WERI-Rb-1 (cell line): Measurements from ENCODE around the gene PTPRR.

Source experiments
- DNase-seq: peaks from one replicate; pipeline ENCODE4 v3.0.0-alpha.2; 2020
- H3K27ac ChIP-seq: fragments of 250-450 bp; sonication (Bioruptor Pico); 2 replicates; pipeline ENCODE4 v1.5.1; 2020; ENCODE audit warnings: mild to moderate bottlenecking, moderate library complexity
- H3K27me3 ChIP-seq: fragments of 250-450 bp; sonication (Bioruptor Pico); 2 replicates; pipeline ENCODE4 v1.5.1; 2021; ENCODE audit warnings: mild to moderate bottlenecking, low read depth, moderate library complexity; ENCODE audit not compliant: insufficient read depth, severe bottlenecking
- H3K36me3 ChIP-seq: fragments of 250-450 bp; sonication (Bioruptor Pico); 2 replicates; pipeline ENCODE4 v1.5.1; 2020; ENCODE audit warnings: mild to moderate bottlenecking, moderate library complexity
- H3K4me3 ChIP-seq: 2 replicates; pipeline ENCODE4 v1.5.1; 2011; ENCODE audit warnings: low read depth, mild to moderate bottlenecking, control low read depth, low read length
- H3K9me3 ChIP-seq: fragments of 250-450 bp; sonication (Bioruptor Pico); 2 replicates; pipeline ENCODE4 v1.5.1; 2021; ENCODE audit warnings: mild to moderate bottlenecking, moderate library complexity; ENCODE audit not compliant: severe bottlenecking
- TF ChIP-seq, protein P1 (sequence below): IDR thresholded peaks from 2 replicates; pipeline ENCODE4 v1.5.1; 2011; ENCODE audit warnings: low read depth, mild to moderate bottlenecking, control low read depth, inconsistent platforms, low read length

Gene PTPRR

GRCh38 chr12:70628701-70629480, 291.6 kb downstream of the PTPRR start:
- Histone ChIP-seq H3K4me3 (no peak overlapping the region), H3K27me3 (no peaks in the 10 kb centered on the region), H3K27ac (no peak overlapping the region), H3K9me3 (no peaks in the 10 kb centered on the region), H3K36me3 (no peaks in the 10 kb centered on the region)
- TF ChIP-seq, protein P1, sequence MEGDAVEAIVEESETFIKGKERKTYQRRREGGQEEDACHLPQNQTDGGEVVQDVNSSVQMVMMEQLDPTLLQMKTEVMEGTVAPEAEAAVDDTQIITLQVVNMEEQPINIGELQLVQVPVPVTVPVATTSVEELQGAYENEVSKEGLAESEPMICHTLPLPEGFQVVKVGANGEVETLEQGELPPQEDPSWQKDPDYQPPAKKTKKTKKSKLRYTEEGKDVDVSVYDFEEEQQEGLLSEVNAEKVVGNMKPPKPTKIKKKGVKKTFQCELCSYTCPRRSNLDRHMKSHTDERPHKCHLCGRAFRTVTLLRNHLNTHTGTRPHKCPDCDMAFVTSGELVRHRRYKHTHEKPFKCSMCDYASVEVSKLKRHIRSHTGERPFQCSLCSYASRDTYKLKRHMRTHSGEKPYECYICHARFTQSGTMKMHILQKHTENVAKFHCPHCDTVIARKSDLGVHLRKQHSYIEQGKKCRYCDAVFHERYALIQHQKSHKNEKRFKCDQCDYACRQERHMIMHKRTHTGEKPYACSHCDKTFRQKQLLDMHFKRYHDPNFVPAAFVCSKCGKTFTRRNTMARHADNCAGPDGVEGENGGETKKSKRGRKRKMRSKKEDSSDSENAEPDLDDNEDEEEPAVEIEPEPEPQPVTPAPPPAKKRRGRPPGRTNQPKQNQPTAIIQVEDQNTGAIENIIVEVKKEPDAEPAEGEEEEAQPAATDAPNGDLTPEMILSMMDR, result no peak
- DNase-seq, result no peak

- DNase-seq, result no peak
- H3K27me3 ChIP-seq, result no peaks in the 10 kb centered on the region
- no peak overlapping the region for H3K27ac ChIP-seq
- H3K36me3 ChIP-seq, result no peaks in the 10 kb centered on the region
- TF ChIP-seq, protein P1, result no peak
- H3K9me3 ChIP-seq, result no peaks in the 10 kb centered on the region
- H3K4me3 ChIP-seq, result no peak overlapping the region
These were observed 292.9 kb downstream of the PTPRR start for GRCh38 chr12:70627677-70628076.

DNA sequence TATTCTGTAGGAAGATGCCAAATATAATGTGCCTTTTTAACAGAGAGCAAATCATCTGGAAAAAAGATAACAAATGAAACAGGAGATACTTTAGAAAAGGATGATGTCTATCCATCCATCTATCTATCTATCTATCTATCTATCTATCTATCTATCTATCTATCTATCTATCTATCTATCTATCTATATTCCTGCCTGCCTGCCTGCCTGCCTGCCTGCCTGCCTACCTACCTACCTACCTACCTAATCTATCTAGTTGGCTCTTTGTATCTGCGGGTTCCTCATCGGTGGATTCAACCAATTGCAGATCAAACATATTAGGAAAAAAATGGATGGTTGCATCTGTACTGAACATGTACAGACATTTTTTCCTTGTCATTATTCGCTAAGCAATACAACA, 294.4 kb downstream of the PTPRR start:
- H3K9me3 ChIP-seq, result no peaks in the 10 kb centered on the region
- no peak overlapping the region for H3K27ac ChIP-seq
- H3K4me3 ChIP-seq, result no peak overlapping the region
- TF ChIP-seq, protein P1, result no peak
- H3K36me3 ChIP-seq, result no peaks in the 10 kb centered on the region
- H3K27me3 ChIP-seq, result no peaks in the 10 kb centered on the region
- DNase-seq, result no peak

DNA sequence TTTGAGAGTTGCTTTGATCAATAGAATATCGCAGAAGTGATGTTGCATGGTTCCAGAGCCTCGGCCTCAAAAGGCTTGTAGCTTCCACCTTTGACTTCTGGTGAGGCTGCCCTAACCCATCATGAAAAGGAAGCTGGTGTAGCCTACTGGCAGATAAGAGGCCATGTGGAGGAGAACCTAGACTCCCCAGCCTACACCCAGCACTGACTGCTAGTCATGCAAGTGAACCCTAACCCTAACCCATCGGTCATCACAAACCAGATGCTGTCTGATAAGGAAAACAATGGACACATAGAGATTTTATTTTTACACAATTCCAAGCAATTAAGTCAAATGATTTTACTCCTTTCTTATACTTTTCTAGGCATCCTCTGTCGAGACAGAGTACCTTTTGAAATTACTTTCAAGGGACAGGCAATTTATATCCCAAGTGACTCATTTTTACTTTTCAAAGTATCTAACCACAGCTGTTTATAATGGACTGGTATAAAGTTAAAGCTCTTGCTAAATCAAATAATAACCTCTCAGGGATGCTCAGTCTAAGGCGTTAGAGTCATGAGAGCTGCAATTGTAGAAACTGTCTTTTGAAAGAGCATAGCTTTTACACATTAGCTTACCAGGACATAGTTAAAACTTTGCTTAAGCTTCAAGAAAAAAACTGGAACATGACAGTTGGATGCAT, 300.9 kb downstream of the PTPRR start:
- no peak for DNase-seq
- no peak overlapping the region for H3K27ac ChIP-seq
- TF ChIP-seq, protein P1, result no peak
- no peaks in the 10 kb centered on the region for H3K36me3 ChIP-seq
- H3K4me3 ChIP-seq, result no peak overlapping the region
- no peaks in the 10 kb centered on the region for H3K9me3 ChIP-seq
- no peaks in the 10 kb centered on the region for H3K27me3 ChIP-seq

DNA sequence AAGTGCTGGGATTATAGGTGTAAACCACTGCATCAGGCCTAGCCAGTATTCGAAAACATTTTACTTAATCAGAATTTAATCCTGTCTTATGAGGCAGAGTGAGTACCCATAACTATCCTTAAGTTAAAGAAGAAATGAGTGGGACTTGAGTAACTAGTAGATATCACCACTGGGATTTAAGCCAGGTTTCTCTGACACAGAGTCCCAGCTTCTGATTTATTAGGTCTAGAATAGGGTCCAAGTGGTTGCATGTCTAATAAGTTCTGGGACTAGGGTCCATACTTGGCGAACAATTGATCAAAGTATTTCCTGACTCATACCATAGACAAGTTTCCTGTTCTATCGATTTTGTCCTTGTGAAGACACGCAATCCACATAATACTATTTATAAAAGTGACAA, 302.2 kb downstream of the PTPRR start:
- H3K36me3 ChIP-seq, result no peaks in the 10 kb centered on the region
- H3K9me3 ChIP-seq, result no peaks in the 10 kb centered on the region
- H3K27ac ChIP-seq, result no peak overlapping the region
- TF ChIP-seq, protein P1, result no peak
- H3K27me3 ChIP-seq, result no peaks in the 10 kb centered on the region
- DNase-seq, result no peak
- no peak overlapping the region for H3K4me3 ChIP-seq
